ENCODE results near the gene ABT1. TPM values are rescaled to one million over a fixed set of nuclear protein-coding genes. Genes with fewer than 3 reads are reported as not detected.

ABT1 gene
- total RNA-seq, 2 donors from 2014 or later, result 15.7 to 19.7 TPM

- no peak for DNase-seq (ENCODE audit: low spot score)
- Histone ChIP-seq H3K36me3 (no peaks in the 10 kb centered on the region), H3K9me3 (no peaks in the 10 kb centered on the region), H3K4me1 (replicated peaks) (peaks cover 7% of the 10 kb centered on the region), H3K27ac (no peak overlapping the region), H3K27me3 (replicated peaks; ENCODE audit: insufficient read depth) (no peaks in the 10 kb centered on the region), H3K4me3 (peak overlapping the region; percentile 77 to 93)
- WGBS, result 67% methylated on average over 21 of the region's 21 CpGs
- no peak for TF ChIP-seq CTCF (IDR thresholded peaks at IDR 0.05)
- no peak for TF ChIP-seq POLR2AphosphoS5 (IDR thresholded peaks at IDR 0.05)
- TF ChIP-seq POLR2A (IDR thresholded peaks at IDR 0.05), result no peak
- intact Hi-C loops (cut with DNase I), result no loop called here
Measured at GRCh38 chr6:26597821-26598220, 1.1 kb downstream of the ABT1 start.

GRCh38 chr6:26598267-26598666, 1.5 kb downstream of the ABT1 start:
- DNase-seq (ENCODE audit: low spot score), result no peak
- Histone ChIP-seq H3K27ac (no peak overlapping the region), H3K4me1 (replicated peaks) (peaks cover 7% of the 10 kb centered on the region), H3K9me3 (no peaks in the 10 kb centered on the region), H3K4me3 (peak overlapping the region in 1 of 2 donors; percentile 93), H3K36me3 (no peaks in the 10 kb centered on the region), H3K27me3 (replicated peaks; ENCODE audit: insufficient read depth) (no peaks in the 10 kb centered on the region)
- intact Hi-C loops (cut with DNase I), result no loop called here
- 77% methylated on average over 21 of the region's 22 CpGs for WGBS
- TF ChIP-seq CTCF (IDR thresholded peaks at IDR 0.05) (no peak), POLR2A (IDR thresholded peaks at IDR 0.05) (no peak), POLR2AphosphoS5 (IDR thresholded peaks at IDR 0.05) (no peak)

DNA sequence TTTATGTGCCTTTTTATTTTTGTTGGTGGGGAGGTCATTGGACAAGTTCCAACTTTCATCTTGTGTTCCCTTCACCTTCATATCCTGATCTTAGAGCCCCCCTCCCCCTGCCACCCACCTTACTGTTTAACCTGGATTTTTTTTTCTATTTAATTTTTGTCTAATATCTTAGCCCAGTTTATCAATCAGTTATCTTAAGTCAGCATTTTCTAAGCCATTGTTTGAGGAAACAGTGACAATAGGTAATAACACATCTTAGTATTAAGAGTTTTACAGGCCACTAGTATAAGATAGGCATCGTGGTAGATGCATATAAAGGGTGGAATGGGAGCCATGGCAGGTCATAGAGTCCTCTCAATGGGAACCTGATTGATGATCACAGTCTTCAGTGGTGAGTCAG, 2.4 kb downstream of the ABT1 start:
- Histone ChIP-seq H3K36me3 (no peaks in the 10 kb centered on the region), H3K27ac (no peak overlapping the region), H3K9me3 (no peaks in the 10 kb centered on the region), H3K27me3 (replicated peaks; ENCODE audit: insufficient read depth) (no peaks in the 10 kb centered on the region), H3K4me3 (no peak overlapping the region), H3K4me1 (replicated peaks) (peaks cover 7% of the 10 kb centered on the region)
- TF ChIP-seq POLR2AphosphoS5 (IDR thresholded peaks at IDR 0.05) (no peak), CTCF (IDR thresholded peaks at IDR 0.05) (no peak), POLR2A (IDR thresholded peaks at IDR 0.05) (no peak)
- intact Hi-C loops (cut with DNase I), result no loop called here
- whole genome bisulfite sequencing, result 73% methylated on average over 1 of the region's 1 CpG
- no peak for DNase-seq (ENCODE audit: low spot score)

DNA sequence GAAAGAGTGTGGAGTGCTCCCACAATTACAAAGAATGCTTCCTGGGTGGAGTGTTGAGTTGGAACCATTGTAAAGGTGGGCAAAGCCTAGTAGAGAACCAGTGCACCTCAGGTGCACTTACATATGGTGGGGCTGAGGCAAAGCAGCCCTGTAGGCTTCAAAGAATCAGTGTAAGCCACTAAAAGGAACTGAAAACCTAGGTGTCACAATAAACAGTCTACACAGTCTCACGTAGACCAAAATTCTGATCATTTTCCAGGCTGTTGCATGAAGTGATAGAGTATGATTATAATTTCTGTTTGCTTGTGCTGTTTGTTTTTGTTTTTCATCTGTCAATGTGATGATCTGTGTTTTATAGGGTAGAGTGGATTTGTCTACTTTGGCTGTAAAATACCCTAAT, 2.8 kb downstream of the ABT1 start:
- H3K36me3 ChIP-seq, result no peaks in the 10 kb centered on the region
- intact Hi-C loops (cut with DNase I), result no loop called here
- no peak overlapping the region for H3K4me3 ChIP-seq
- no peaks in the 10 kb centered on the region for H3K27me3 ChIP-seq (replicated peaks; ENCODE audit: insufficient read depth)
- H3K9me3 ChIP-seq, result no peaks in the 10 kb centered on the region
- DNase-seq (ENCODE audit: low spot score), result no peak
- WGBS, result 65% methylated on average over 1 of the region's 1 CpG
- H3K27ac ChIP-seq, result no peak overlapping the region
- TF ChIP-seq POLR2AphosphoS5 (IDR thresholded peaks at IDR 0.05) (no peak), POLR2A (IDR thresholded peaks at IDR 0.05) (no peak), CTCF (IDR thresholded peaks at IDR 0.05) (no peak)
- peaks cover 7% of the 10 kb centered on the region for H3K4me1 ChIP-seq (replicated peaks)

DNA sequence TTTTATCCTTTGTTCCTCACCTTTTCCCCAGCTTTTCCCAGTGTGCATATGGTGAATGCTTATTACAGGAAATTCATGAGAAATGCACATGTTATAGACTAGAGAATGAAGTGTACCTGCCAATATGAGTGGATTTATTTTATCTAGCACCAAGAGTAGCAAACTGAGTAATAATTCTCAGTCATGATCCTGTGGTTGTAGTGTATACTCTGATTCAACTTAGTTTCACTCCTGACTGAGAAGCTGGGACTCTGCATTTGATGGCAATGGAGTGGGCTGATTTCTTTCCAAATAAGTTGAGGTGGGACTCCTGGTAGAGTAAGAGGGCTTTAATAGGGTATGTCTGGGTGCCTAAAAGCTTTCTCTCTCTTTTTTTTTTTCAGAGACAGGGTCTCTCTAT, 4.0 kb downstream of the ABT1 start:
- Histone ChIP-seq H3K27ac (no peak overlapping the region), H3K36me3 (no peaks in the 10 kb centered on the region), H3K4me3 (no peak overlapping the region), H3K4me1 (replicated peaks) (peaks cover 7% of the 10 kb centered on the region), H3K9me3 (no peaks in the 10 kb centered on the region), H3K27me3 (replicated peaks; ENCODE audit: insufficient read depth) (no peaks in the 10 kb centered on the region)
- TF ChIP-seq POLR2AphosphoS5 (IDR thresholded peaks at IDR 0.05) (no peak), POLR2A (IDR thresholded peaks at IDR 0.05) (no peak), CTCF (IDR thresholded peaks at IDR 0.05) (no peak)
- intact Hi-C loops (cut with DNase I), result no loop called here
- no peak for DNase-seq (ENCODE audit: low spot score)

Data from prostate gland (tissue), 2 donors.